Adipose tissue (tissue), 3 donors: ENCODE data around the gene ANKRA2. TPM values are rescaled to one million over a fixed set of nuclear protein-coding genes. Genes with fewer than 3 reads are reported as not detected.

Source experiments
- H3K27ac ChIP-seq: one replicate; pipeline ENCODE4 v1.5.1; 2013; ENCODE audit warnings: low read depth, low read length
- WGBS, 3 donors: extraction: QIAGEN DNeasy Blood & Tissue Kit; methylation state at CpG; one replicate each; pipeline ENCODE4 v1.1.7; 2013; 5-methylcytosine and 5-hydroxymethylcytosine counted together
- polyA plus RNA-seq, 3 donors: library from polyadenylated mRNA; stranded (reverse); fragments of 200-250 nt; gene quantifications; one replicate each; pipeline ENCODE4 v1.2.3, GENCODE V29; 2013
- donor health status: healthy with polysubstance abuse.
- donor health status: Bipolar disorder and iron deficiency.
- donor health status: healthy.

Gene ANKRA2
- polyA plus RNA-seq, 3 donors = 8.1 to 11.7 (median 9.4) TPM

GRCh38 chr5:73564018-73564417 lies 1.4 kb downstream of the ANKRA2 start:
- H3K27ac ChIP-seq = no peak overlapping the region
- 27 to 30% (median 30%) methylated on average over 3 of the region's 3 CpGs for WGBS, 3 donors

DNA sequence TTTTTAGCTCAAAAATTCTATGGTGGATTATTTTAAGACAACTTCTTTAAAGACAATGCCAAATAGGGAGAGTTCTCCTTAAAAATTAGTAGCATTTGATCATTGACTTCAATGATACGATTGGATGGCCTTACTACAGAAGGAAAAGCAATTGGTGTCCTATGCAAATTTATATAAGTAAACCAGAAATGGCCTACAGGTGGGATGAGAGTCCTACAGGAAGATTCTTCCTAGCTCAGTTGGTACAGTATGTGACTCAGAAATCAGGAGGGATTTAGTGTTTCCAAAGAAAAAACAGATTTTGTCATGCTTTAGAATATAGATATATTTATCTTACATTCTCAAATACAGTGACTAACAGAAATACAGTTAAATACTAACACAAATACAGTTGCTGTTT lies 6.5 kb downstream of the ANKRA2 start:
- 69 to 88% (median 79%) methylated on average over 1 of the region's 1 CpG for WGBS, 3 donors
- no peak overlapping the region for H3K27ac ChIP-seq

- H3K27ac ChIP-seq = no peak overlapping the region
Measured at GRCh38 chr5:73552642-73553041, 12.8 kb downstream of the ANKRA2 start.

GRCh38 chr5:73550016-73550415 lies 15.4 kb downstream of the ANKRA2 start:
- no peak overlapping the region for H3K27ac ChIP-seq
- WGBS, 3 donors = 74 to 89% (median 88%) methylated on average over 1 of the region's 1 CpG

DNA sequence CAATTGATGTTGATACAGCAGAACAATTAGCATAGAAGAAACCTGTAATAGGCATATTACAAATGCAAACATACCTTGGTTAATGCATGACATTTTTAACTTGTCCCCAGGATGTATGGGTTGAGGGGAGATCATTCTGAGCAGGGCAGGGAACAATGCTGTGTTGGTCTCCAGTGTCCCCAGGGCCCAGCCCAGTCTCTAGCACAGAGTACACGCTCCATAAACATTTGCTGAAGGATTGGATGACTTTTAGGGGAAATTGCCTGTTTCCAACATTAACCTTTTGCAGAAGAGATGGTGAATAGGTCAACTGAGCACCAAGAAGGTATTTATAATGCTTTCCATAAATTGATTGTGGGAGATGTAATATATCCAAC lies 20.0 kb downstream of the ANKRA2 start:
- 68 to 74% (median 71%) methylated on average over 1 of the region's 1 CpG for WGBS, 3 donors
- no peak overlapping the region for H3K27ac ChIP-seq

DNA sequence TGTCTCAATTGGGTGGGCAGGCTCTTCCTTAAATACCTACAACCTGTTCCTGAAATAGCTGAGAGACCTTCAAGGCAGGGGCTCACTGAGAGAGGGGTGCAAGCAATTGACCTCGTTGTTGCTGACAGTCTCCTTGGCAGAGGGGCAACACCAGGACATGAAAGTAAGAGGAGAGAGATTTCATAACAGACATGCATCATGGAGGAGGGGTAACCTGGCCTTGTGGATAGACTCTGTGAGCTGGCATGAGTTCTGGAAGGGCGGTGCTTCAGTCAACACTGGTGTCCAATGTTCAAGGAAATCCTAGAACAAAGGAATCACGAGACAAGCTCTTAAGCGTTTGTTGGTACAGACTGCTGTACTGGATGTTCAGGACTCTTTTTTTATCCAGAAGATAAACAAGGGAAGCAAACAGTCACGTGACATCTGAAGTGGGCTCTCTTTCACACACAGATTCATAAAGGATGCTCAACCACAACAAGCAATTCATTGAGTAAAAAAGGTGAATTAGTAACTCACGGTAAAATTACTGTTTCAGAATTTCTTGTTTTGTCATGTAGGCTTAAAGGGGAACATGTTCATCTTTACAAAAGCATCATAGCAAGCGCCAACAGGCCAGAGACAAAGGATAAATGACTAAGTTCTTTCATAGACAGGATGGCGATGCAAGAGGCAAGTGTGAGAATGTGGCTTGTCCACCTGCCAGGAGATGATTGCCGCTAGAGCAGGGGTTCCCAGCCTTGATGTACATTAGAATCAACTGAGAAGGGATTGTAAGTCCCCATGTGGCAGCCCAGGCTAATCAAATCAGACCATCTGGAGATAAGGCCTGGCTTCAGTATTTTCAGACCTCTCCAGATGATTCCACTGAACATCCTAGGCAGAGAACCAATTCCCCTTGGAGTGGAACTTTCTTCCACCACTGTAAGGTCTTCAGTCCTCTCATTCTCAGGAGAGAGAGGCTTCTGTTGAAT lies 20.7 kb downstream of the ANKRA2 start:
- WGBS, 3 donors = 59 to 80% (median 74%) methylated on average over 9 of the region's 9 CpGs

GRCh38 chr5:73542020-73542419 lies 23.4 kb downstream of the ANKRA2 start:
- H3K27ac ChIP-seq = no peak overlapping the region
- 66 to 69% (median 68%) methylated on average over 4 of the region's 4 CpGs for WGBS, 3 donors

More for the DNA sequence above, 20.7 kb downstream of the ANKRA2 start:
- H3K27ac ChIP-seq = no peak overlapping the region

- 51 to 55% (median 51%) methylated on average over 3 of the region's 3 CpGs for WGBS, 3 donors
- H3K27ac ChIP-seq = no peak overlapping the region
Measured at GRCh38 chr5:73540192-73540591, 25.2 kb downstream of the ANKRA2 start.

- WGBS, 3 donors = 79 to 89% (median 86%) methylated on average over 2 of the region's 2 CpGs
- H3K27ac ChIP-seq = no peak overlapping the region
Measured at GRCh38 chr5:73539730-73540129, 25.7 kb downstream of the ANKRA2 start.

GRCh38 chr5:73534971-73535370 lies 30.5 kb downstream of the ANKRA2 start:
- 80 to 94% (median 92%) methylated on average over 2 of the region's 2 CpGs for WGBS, 3 donors
- no peak overlapping the region for H3K27ac ChIP-seq

- WGBS, 3 donors = 74 to 81% (median 79%) methylated on average over 5 of the region's 5 CpGs
- H3K27ac ChIP-seq = no peak overlapping the region
Measured at GRCh38 chr5:73534011-73534644, 31.3 kb downstream of the ANKRA2 start.

DNA sequence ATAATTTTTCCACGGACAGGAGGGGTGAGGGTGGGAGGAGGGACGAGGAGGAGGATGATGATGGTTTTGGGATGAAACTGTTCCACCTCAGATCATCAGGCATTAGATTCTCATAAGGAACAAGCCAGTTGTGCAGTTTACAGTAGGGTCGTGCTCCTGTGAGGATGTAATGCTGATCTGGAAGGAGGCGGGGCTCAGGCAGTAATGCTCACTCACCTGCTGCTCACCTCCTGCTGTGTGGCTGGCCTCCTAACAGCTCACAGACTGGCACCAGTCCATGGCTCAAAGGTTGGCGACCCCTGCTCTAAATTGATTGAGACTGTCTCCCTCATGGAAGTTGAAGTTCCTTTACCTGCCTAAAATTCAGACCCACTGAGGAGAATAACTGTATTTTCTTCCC lies 33.2 kb downstream of the ANKRA2 start:
- WGBS, 3 donors = 69 to 85% (median 84%) methylated on average over 5 of the region's 5 CpGs
- no peak overlapping the region for H3K27ac ChIP-seq

DNA sequence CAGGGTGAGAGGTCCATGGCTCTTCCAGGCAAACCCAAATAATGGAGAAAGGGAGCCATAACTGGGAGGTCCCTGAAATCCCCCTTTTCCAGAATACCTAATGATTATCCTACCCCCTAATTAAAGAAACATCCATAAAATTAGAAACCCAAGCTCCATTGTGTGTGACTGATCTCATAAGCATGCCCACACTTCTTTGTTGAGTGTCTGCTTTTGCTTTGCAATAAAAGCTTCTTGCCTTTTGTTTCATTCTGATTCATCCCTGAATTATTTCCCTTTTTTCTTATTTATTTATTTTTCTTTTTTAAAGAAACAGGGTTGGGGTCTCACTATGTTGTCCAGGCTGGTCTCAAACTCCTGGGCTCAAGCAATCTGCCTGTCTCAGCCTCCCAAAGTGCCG lies 34.1 kb downstream of the ANKRA2 start:
- H3K27ac ChIP-seq = no peak overlapping the region
- 71 to 91% (median 87%) methylated on average over 1 of the region's 1 CpG for WGBS, 3 donors

DNA sequence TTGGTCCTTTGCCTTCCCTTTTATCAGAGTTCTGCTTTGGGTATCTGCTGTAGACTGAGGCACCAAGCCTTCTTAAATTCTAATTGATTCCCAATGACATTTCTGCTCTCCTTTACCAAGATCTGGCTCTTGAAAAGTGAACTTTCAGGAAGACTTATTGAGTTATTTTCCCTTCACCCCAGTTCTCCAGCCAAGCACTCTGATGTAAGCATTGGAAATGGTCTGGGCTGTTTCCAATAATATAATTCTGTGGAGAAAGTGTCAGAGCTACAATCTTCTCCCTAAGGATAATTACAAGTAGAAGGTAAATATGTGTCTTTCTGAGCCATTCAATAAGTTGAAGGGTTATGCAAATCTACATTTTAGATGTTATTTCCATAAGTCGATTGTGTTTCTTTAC lies 36.4 kb downstream of the ANKRA2 start:
- H3K27ac ChIP-seq = no peak overlapping the region
- WGBS, 3 donors = 71 to 84% (median 77%) methylated on average over 1 of the region's 1 CpG

DNA sequence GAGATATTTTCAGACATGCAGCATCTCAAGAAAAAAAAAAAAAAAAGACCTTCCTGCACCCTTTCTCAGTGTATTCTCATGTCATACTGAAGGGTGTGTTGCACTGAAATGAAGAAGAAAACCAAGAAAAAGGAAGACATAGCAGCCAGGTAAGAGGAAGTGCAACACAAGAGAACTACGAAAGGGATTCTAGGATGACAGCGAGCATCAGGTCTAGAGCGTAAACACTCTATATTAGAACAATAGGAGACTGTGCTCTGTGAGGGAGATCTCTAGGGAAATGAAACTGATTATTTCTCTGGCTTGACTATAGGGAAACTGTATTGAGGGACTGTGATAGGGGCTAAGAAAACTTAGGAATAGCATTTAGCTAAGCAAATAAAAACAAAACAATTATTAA lies 37.2 kb downstream of the ANKRA2 start:
- WGBS, 3 donors = 47 to 73% (median 59%) methylated on average over 3 of the region's 3 CpGs
- no peak overlapping the region for H3K27ac ChIP-seq

DNA sequence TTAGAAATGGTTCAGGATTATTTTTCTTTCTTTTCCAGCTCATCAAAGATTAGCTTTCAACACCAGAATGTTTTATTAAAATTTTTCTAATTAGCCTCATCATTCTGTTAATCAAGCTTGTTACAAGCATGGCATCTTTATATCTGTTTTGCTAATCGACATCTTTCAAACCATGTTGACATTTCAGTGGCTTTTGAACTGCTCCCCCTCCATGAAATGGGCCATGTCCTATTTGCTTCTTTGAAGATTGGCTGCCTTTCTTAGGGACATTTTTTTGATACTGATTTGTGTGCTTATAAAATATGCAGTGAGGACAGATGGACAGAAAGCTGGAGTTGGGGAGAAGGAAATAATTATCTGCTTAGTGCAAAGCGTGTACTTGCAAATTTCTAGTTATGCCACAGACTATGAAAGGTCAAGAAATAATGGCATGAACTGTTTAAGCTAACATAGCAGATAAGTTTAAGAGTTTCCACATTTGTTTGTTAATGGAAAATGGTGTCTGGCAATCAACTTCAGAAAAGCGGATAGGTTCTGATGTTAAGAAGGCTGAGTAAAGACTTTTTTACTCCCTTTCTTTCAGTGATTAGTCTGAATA lies 39.7 kb downstream of the ANKRA2 start:
- no peak overlapping the region for H3K27ac ChIP-seq
- 66 to 83% (median 81%) methylated on average over 3 of the region's 3 CpGs for WGBS, 3 donors

DNA sequence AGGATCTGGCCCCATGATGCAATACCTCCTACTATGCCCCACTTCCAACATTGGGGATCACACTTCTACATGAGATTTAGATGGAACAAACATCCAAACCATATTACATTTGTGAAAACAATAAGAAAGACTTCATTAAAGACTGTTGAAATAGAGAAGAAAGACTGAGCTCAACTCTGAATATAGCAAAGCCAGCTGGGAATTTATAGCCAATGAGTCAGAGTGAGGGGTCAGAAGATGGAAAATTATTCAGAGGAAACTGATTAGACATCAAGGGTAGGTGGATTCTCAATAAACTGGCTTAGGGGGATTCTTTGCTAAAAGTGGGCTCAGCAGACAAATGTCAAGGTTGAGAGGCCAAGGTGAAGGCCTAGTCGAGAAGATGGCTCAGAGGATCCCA lies 41.6 kb downstream of the ANKRA2 start:
- H3K27ac ChIP-seq = no peak overlapping the region
- WGBS, 3 donors = 77 to 92% (median 83%) methylated on average over 1 of the region's 1 CpG

DNA sequence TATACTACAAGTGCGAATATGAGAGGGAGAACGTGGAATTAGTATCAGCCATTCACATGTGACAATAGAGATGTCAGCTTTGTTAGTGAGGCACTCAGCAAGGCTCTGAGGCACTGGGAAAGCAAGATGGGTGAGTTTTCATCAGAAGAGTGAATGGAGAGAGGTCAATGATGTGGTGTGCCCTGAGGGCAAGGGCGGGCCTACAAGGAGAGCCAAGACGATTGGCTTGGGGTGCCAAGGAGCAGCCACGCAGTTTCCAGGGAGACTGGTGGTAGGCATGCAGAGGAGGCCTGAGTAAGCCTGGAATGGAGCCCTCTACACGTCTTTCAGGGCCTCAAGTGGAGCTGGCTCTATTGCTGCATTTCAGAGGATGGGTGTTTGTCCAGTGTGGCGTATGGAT lies 42.5 kb downstream of the ANKRA2 start:
- H3K27ac ChIP-seq = no peak overlapping the region

DNA sequence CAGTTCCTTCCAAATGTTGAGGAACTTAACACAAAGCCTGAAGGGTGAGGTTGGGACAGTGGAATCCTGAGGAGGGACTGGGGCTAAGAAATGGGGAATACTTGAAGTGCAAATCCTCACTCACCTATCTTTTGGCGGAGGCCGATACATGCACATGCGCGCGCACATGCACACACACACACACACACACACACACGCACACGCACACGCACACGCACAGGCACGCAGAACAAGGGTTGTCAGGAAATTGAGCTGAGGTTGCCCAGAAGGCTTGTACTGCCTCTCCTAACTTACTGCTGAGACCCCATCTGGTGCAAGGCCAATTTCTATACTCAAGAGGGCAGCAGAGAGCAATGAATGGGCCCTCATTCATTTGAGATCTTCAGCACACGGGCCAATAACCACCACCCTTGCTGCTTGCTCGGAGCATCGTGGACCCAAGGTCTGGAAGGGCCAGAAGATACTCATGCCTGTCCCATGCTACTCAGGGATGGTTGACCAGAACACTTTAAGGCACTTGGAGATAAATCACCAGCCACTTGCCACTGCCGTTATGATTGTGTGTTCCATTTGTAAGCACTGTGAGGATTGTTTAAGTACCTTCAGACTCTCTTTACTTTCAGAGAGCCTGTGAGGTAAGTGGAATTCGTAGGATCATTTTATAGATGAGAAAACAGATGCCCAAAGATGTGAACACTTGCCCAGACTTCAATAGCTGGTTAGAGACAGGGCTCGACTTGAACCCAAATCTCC lies 45.7 kb downstream of the ANKRA2 start:
- WGBS, 3 donors = 13 to 14% (median 14%) methylated on average over 16 of the region's 16 CpGs

More for the DNA sequence above, 42.5 kb downstream of the ANKRA2 start:
- 79 to 90% (median 88%) methylated on average over 7 of the region's 7 CpGs for WGBS, 3 donors

More for the DNA sequence above, 45.7 kb downstream of the ANKRA2 start:
- H3K27ac ChIP-seq = no peak overlapping the region
